ENCODE measurements around the gene PTPN1.

DNA sequence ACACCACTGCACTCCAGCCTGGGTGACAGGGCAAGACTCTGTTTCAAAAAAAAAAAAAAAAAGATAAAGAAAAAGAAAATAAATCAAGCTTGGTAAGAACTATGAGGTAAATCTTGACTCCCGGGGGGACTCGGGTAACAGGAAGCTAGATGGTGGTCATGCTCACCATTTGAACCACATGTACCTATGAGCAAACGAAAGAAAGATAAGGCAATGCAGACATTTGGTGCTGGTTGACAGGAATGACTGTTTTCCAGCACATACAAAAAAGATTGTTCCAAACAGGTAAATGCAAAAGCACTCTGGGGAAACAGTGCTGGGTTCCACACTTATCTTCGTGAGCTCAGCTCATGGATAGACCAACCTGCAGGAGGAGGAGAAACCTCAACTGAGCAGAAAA is 22.8 kb upstream of the PTPN1 start:
- TF ChIP-seq, protein P1, sequence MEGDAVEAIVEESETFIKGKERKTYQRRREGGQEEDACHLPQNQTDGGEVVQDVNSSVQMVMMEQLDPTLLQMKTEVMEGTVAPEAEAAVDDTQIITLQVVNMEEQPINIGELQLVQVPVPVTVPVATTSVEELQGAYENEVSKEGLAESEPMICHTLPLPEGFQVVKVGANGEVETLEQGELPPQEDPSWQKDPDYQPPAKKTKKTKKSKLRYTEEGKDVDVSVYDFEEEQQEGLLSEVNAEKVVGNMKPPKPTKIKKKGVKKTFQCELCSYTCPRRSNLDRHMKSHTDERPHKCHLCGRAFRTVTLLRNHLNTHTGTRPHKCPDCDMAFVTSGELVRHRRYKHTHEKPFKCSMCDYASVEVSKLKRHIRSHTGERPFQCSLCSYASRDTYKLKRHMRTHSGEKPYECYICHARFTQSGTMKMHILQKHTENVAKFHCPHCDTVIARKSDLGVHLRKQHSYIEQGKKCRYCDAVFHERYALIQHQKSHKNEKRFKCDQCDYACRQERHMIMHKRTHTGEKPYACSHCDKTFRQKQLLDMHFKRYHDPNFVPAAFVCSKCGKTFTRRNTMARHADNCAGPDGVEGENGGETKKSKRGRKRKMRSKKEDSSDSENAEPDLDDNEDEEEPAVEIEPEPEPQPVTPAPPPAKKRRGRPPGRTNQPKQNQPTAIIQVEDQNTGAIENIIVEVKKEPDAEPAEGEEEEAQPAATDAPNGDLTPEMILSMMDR (IDR thresholded peaks at IDR 0.05), result no peak
- TF ChIP-seq ZFX (IDR thresholded peaks at IDR 0.05; ENCODE audit: borderline replicate concordance), result no peak

Data from 22Rv1 (cell line).